NT2/D1 (cell line): ENCODE results near the gene KRTAP7-1.

Experiments
- DNase-seq: peaks from one replicate; pipeline ENCODE4 v3.0.0-alpha.2; 2011; ENCODE audit warnings: low read depth, low spot score
- H3K27me3 ChIP-seq: 2 replicates; pipeline ENCODE4 v1.6.0; 2011; ENCODE audit warnings: mild to moderate bottlenecking; ENCODE audit not compliant: insufficient read length, insufficient read depth
- H3K36me3 ChIP-seq: 2 replicates; pipeline ENCODE4 v1.6.1; 2011; ENCODE audit warnings: mild to moderate bottlenecking, low read length, mixed read lengths; ENCODE audit not compliant: insufficient read depth, insufficient read length
- H3K4me1 ChIP-seq: 2 replicates; pipeline ENCODE4 v1.5.1; 2011; ENCODE audit not compliant: insufficient read depth, insufficient read length
- H3K4me3 ChIP-seq: 2 replicates; pipeline ENCODE4 v1.5.1; 2011; ENCODE audit warnings: low read depth; ENCODE audit not compliant: insufficient read length
- H3K9ac ChIP-seq: 2 replicates; pipeline ENCODE4 v1.6.0; 2011; ENCODE audit warnings: low read depth; ENCODE audit not compliant: insufficient read length
- H3K9me3 ChIP-seq: 2 replicates; pipeline ENCODE4 v1.5.1; 2011; ENCODE audit warnings: mild to moderate bottlenecking, low read length; ENCODE audit not compliant: insufficient read depth
- SUZ12 ChIP-seq: IDR thresholded peaks from 2 replicates; pipeline ENCODE4 v1.6.1; 2011; ENCODE audit not compliant: insufficient read length, insufficient read depth; ENCODE audit errors: extremely low read depth
- YY1 ChIP-seq: IDR thresholded peaks from 2 replicates; pipeline ENCODE4 v1.6.1; 2011; ENCODE audit not compliant: insufficient read length, insufficient read depth
- ZNF274 ChIP-seq: IDR thresholded peaks from 2 replicates; pipeline ENCODE4 v1.6.1; 2011; ENCODE audit warnings: mild to moderate bottlenecking, low read depth, low read length

KRTAP7-1 gene

DNA sequence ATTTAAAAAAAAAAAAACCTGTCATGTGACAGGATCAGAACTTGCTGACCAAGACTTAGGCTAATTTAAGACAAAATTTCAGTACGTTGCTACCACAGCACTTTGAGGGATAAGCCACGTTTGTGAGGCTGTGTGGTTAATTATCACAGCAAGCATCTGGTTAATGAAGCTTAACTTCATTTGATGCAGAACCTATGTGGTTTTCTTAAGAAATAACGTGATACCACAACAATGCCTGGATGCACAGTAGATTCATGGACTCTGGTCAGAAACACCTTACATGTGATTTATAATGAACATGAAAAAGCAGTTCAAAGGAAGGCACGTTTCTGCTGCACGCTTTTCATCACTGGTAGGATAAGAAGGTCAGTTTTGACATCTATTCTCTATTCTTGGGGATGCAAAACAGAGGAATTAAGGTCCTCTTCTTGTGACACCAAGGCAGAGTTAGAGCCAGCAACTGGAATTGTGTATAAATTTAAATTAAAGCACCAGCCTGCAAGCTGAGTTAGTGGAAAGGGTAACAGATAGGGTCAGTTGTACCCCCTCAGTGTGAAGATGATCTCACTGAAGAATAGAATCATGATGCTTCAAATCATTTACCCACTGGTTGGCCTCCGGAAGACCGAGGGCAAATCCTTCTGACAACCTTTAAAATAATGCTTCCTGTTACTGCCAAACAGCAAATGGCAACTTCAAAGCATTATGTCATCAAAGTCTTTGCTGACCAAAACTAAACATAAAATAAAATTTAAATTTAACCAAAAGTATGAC lies 10.5 kb downstream of the KRTAP7-1 start:
- H3K4me3 ChIP-seq: no peak overlapping the region
- H3K9ac ChIP-seq: no peak overlapping the region
- H3K27me3 ChIP-seq: no peaks in the 10 kb centered on the region
- H3K36me3 ChIP-seq: no peaks in the 10 kb centered on the region
- H3K9me3 ChIP-seq: no peaks in the 10 kb centered on the region
- H3K4me1 ChIP-seq: no peaks in the 10 kb centered on the region
- DNase-seq: no peak
- TF ChIP-seq ZNF274 (no peak), YY1 (no peak), SUZ12 (no peak)

DNA sequence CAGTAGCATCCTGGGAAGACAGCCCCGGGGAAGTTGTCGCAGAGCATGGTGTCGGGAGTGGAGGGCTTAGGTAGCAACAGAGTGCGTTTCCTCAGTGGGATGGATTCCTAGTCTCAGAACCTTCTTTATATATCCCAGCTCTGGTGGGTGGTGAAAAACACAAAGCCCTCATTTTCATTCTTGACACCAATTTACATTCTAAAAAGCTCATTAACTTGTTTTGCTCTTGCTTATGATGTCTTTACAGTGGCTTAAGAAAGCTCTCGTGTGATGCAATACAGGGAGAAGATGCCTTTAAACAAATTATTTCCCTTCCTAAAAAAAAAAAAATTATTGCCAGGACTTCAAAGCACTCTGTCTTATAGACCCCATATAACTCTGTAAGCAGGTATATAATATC lies 16.4 kb downstream of the KRTAP7-1 start, which contains the start of gene KRTAP8-1:
TSS of gene KRTAP8-1 (minus strand) at position 101 of the 400 bp plus-strand sequence. CDS start at position 47, 54 bp downstream.
- Histone ChIP-seq H3K4me3 (no peak within 1 kb of the TSS), H3K36me3 (no peaks in the 10 kb centered on the region), H3K4me1 (no peaks in the 10 kb centered on the region), H3K9ac (no peak within 1 kb of the TSS), H3K27me3 (no peaks in the 10 kb centered on the region), H3K9me3 (no peaks in the 10 kb centered on the region)
- no peak for DNase-seq
- TF ChIP-seq ZNF274 (no peak), SUZ12 (no peak), YY1 (no peak)

DNA sequence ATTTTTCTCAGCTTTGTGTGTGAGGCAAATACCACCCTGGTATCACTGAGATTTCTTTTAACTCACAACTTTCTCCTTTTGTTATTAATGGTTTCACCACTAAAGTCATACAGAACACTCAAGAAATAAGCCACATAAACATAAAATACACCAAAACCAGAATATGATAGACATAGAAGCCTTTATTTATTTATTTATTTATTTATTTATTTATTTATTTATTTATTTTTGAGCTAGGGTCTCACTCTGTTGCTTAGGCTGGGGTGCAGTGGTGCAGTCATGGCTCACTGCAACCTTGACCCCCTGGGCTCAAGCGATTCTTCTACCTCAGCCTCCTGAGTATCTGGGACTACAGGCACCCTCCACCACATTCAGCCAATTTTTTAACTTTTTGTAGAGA lies 29.0 kb downstream of the KRTAP7-1 start:
- Histone ChIP-seq H3K4me3 (no peak overlapping the region), H3K27me3 (no peaks in the 10 kb centered on the region), H3K36me3 (no peaks in the 10 kb centered on the region), H3K9me3 (no peaks in the 10 kb centered on the region), H3K4me1 (no peaks in the 10 kb centered on the region), H3K9ac (no peak overlapping the region)
- DNase-seq: no peak
- TF ChIP-seq ZNF274 (no peak), SUZ12 (no peak), YY1 (no peak)

DNA sequence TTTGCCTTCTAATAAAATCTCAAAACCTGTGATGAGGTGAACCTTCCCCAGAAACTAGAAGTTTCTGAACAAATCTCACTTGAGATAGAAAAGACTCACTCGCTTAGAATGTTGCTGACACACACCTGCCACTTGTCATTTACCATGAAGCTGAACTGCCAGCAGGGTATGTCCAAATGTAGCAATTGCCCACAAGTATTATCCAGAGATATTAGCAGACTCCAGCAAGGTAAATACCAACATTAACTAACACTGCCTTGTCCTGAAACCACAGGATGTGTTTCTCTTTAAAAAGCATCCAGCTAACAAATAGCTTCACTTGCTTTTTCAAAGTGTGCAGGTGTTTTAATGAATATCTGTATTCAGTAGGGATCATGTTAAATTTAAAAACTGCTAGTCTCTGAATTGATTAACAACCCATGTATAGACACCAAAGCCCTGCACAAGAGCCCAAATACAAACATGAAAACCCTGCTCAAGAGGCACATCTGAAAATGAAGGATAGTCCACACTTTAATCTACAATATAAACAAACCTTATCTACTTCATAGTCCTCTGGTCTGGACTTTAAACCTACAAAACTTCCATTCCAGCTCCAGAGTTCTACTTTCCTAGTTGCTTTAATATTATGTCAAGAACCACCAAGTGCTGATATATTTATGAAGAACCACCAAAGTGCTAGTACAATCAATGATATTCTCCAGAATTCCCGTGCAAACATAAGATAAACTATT lies 35.8 kb downstream of the KRTAP7-1 start:
- Histone ChIP-seq H3K9ac (no peak overlapping the region), H3K27me3 (no peaks in the 10 kb centered on the region), H3K36me3 (no peaks in the 10 kb centered on the region), H3K4me3 (no peak overlapping the region), H3K4me1 (no peaks in the 10 kb centered on the region), H3K9me3 (no peaks in the 10 kb centered on the region)
- DNase-seq: no peak
- TF ChIP-seq YY1: no peak
- no peak for TF ChIP-seq ZNF274
- no peak for TF ChIP-seq SUZ12

DNA sequence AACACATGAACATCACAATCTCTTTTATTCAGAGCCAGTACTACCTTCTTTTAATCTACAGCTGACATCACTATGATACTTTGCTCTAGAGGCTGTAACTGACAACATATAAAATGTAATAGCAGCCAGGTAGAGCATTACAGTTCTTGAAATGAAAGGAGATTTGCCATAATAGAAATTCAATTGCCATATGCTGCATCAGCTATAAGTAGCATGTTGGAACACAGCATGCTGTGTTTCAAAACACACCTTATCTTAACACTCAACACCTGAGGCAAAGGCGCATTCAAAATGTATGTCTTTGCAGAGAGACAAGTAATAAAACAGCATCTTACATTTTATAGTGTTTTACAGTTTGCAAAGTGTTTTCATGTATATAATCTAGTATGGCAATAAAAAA lies 50.3 kb downstream of the KRTAP7-1 start:
- no peak for DNase-seq
- no peak overlapping the region for H3K9ac ChIP-seq

More for the DNA sequence above, 50.3 kb downstream of the KRTAP7-1 start:
- Histone ChIP-seq H3K27me3 (no peaks in the 10 kb centered on the region), H3K36me3 (no peaks in the 10 kb centered on the region), H3K4me3 (no peak overlapping the region), H3K4me1 (no peaks in the 10 kb centered on the region), H3K9me3 (no peaks in the 10 kb centered on the region)
- TF ChIP-seq YY1 (no peak), ZNF274 (no peak), SUZ12 (no peak)
